HepG2 (cell line): ENCODE data around the gene SLC35G2.

Experiments used
- MAFG ChIP-seq: sonication (generic); formaldehyde crosslinking; IDR thresholded peaks from 2 replicates; pipeline ENCODE4 v1.5.1; 2020; ENCODE audit warnings: mild to moderate bottlenecking, missing genetic modification reagents
- MEIS2 ChIP-seq: sonication (generic); formaldehyde crosslinking; IDR thresholded peaks from 2 replicates; pipeline ENCODE4 v1.9.0; 2021; ENCODE audit warnings: mild to moderate bottlenecking, missing genetic modification reagents
- RBFOX2 ChIP-seq: fragments of 200-400 bp; formaldehyde crosslinking; IDR thresholded peaks from 2 replicates; pipeline ENCODE4 v1.6.1; 2017; ENCODE audit warnings: low read depth, mild to moderate bottlenecking, low read length
- TARDBP ChIP-seq: sonication (generic); formaldehyde crosslinking; IDR thresholded peaks from 2 replicates; pipeline ENCODE4 v1.8.0; 2022; ENCODE audit warnings: mild to moderate bottlenecking, missing genetic modification reagents

GRCh38 chr3:136858381-136858780 lies 39.5 kb downstream of the SLC35G2 start:
- TF ChIP-seq TARDBP (no peak), MAFG (no peak), RBFOX2 (no peak), MEIS2 (CRISPR knock-in tag) (no peak)
